NCI-H524 (cell line): ENCODE data around the gene TBPL1.
A peak's percentile ranks its signal among the peaks of the same experiment; 100 is the strongest.
"Not testable (repeated sequence)": the region's sequence is repeated elsewhere in the genome, so short reads cannot be mapped to it uniquely, and the experiment has no call there.

Experiments
- DNase-seq, 2 experiments: peaks; one replicate each; lab custom pipeline; 2025; lab: John Stamatoyannopoulos, UW

TBPL1 gene

DNA sequence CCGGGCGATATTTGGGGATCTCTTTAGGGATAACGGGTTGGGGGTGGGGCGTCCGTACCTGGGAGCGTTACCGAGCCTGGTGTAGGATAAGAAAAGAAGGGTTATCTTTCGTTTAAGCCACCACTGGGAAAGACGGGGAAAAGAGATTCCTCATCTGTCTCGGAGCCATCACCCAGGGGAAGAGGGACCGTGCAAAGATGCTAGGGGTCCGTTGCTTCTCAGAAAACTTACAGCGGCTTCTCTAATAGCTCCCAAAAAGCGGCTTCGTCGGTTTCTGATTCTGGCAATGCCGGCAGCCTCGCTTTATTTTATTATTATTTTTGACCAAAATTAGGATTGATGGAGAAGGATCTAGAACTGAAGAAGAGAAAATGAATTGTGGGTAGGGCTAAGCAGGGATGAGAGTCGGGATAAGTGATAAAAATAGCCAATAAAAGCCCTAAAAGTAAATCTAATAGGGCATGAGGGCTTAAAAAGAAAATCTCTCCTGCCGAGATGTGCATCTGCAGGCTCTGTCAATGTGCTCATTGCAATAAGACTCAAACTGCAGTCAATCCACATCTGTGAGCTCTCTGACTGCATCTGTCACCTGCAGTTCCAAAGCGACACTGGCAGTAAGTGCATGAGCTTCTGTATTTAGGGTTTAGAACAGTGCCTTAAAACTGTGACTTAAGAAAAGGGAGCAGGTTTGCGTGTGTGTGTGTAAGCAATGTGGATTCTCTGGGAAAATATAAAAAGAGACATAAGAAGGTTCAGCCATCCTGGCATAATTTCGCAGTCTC, 801 bp downstream of the TBPL1 start:
- peak; percentile 45 to 71 for DNase-seq

- no peak for DNase-seq
Observed at GRCh38 chr6:133954657-133955576, 1.9 kb downstream of the TBPL1 start.

DNA sequence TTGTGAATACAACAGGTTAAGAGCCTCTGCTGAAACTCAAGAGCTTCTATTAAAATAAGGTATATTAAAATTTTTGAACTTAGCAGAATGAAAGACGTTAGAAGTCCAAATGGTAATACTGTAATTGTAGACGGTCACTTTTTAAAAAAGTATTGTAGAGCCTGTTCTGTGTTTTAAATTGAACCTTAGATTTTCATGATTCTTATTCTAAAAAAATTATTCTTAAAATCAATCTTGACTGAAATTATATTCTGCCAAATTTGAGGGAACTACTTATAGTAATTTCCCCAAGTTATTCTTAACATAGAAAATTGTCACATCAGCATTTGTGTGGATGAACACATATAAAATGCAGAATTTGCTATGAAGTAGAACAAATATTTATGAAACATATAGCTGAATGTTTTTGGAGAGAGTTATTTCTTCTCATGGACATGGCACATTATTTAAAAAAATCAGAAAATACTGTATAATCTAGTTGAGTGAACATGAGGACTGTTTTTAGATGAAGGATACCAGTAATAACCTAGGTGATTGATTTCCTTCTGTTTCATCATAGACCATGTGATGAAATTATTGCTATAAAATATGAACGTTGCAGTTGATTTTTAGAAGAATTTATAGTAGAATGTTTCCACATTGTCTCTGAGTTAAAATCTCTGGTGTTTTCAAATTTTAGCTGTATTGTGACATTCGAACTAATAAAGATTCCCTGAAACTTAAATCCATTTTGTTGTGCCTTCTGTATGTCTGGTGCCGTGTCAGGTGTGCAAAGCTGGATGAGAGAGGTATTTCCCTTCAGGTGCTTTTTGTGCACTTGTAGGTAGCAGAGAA, 2.8 kb downstream of the TBPL1 start:
- DNase-seq, result no peak

- DNase-seq, result no peak
Observed at GRCh38 chr6:133956416-133957049, 3.5 kb downstream of the TBPL1 start.

DNA sequence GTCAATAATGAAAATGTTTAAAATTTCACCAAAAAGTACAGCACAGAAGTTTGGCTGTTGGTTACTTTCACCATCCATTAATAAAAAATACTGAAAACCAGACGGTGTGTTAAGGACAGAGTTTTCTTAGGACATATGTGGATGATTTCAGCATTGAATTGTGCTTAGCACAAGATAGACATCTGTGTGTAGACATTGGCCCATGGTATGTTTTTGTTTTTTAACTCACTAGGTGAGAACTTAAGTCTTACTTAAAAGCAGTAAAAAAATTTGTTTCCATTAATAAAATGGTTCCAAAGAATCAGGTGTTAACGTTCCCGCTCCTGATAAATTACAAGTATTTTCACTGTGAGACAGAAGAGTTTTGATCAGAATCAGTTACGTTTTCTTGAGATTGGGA, 4.2 kb downstream of the TBPL1 start:
- DNase-seq, result no peak

- peak in 1 of 2 experiments; percentile 47 for DNase-seq
Observed at GRCh38 chr6:133957780-133958242, 4.8 kb downstream of the TBPL1 start.

GRCh38 chr6:133958791-133959190, 5.8 kb downstream of the TBPL1 start:
- DNase-seq, result no peak

- no peak for DNase-seq
Observed at GRCh38 chr6:133959667-133960368, 6.8 kb downstream of the TBPL1 start.

- no peak for DNase-seq
Observed at GRCh38 chr6:133961831-133962230, 8.8 kb downstream of the TBPL1 start.

GRCh38 chr6:133964052-133964451, 11.0 kb downstream of the TBPL1 start:
- no peak for DNase-seq

- DNase-seq, result no peak
Observed at GRCh38 chr6:133964702-133965101, 11.7 kb downstream of the TBPL1 start.

GRCh38 chr6:133965817-133966360, 12.9 kb downstream of the TBPL1 start:
- DNase-seq, result no peak

- peak in 1 of 2 experiments; percentile 18 for DNase-seq
Observed at GRCh38 chr6:133966654-133967329, 13.8 kb downstream of the TBPL1 start.

DNA sequence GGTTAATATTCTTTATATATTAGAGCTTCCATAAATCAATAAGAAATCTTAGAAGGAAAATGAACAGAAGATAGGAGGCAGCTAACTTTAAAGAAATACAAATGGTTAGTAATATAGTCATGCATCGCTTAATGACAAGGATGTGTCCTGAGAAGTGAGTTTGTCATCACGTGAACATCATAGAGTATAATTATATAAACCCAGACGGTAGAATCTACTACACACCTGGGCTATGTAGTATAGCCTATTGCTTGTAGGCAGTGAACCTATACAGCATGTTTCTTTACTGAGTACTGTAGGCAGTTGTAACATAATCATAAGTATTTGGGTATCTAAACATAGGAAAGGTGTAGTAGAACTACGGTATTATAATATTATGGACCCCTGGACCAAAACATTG, 14.3 kb downstream of the TBPL1 start:
- no peak for DNase-seq

- DNase-seq, result not testable (repeated sequence)
Observed at GRCh38 chr6:133967835-133968234, 14.8 kb downstream of the TBPL1 start.

DNA sequence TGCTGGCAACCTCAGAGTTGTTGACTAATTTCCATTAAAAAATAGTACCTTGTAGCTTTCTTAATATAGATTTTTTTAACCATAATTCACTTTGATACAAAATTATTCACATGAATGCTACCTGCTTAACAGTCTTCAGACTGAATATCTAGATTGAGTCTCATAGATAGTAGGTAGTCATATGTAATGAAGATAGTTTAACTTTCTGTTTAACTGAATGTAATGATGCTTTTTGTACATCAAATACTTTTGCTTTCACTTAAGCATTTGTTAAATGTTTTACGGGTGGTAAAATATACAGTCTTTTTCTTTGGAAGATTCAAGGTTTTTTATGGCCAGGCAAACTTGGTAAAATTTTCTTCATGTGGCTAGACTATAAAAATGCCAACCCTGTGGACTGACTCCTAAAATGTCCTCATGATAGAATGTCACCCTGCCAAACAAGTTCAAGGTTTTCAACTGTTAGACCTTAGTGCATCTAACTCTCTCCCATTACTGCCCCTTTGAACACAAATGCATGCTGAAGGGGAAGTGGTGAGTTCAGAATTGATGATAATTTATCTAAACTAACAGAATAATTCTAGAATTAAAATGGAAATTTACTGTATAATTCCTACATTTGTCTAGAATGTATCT, 16.4 kb downstream of the TBPL1 start:
- no peak for DNase-seq

DNA sequence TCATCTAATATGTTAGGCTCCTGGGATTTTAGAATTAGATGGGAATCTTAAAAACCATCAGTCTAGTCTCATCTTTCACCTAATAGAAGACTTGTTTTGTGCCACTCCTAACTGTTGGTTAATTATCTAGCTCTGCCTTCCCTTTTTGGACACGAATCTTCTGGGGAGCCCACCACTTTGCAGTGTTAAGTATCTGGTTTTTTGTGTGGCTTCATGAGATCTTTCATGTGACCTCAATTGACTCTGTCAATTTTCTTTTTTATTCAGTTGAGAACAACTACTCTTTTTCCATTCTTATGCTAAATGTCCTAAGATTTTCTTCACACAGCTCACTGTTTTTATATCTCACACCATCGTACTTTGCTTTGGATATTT, 16.9 kb downstream of the TBPL1 start:
- no peak for DNase-seq

- DNase-seq, result no peak
Observed at GRCh38 chr6:133971861-133972260, 18.8 kb downstream of the TBPL1 start.

DNA sequence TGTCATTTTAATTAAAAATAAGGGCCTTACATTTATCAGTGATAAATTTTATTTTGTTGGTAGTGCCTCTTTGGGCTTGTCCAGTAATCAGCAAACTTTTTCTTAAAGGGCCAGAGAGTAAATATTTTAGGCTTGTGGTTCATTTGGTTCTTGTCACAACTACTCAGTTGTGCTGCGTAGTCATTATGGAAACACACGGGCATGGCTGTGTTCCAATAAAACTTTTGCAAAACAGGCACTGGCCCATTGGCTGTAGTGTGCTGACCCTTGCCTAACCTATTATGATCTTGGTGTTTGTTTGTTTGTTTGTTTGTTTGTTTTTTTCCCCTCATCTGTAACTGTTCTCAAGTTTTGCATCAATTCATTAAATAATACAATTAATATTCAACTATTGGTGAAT, 19.4 kb downstream of the TBPL1 start:
- DNase-seq, result no peak
